Activated naive CD4-positive, alpha-beta T cell treated with anti-CD3 and anti-CD28 coated beads for 36 hours (primary cell): ENCODE results near the gene AKR7A3. TPM values are rescaled to one million over a fixed set of nuclear protein-coding genes. Genes with fewer than 3 reads are reported as not detected.
A peak's percentile ranks its signal among the peaks of the same experiment; 100 is the strongest.

Experiments
- CTCF ChIA-PET: fragments of 350-600 bp; sonication (Branson Sonifier 250); formaldehyde crosslinking; loops from one replicate; lab custom pipeline; 2021; ENCODE audit warnings: antibody characterized with exemption; lab: Charles Lee
- DNase-seq: peaks from one replicate; pipeline ENCODE4 v3.0.0-alpha.2; 2020
- H3K27ac Mint-ChIP-seq: one replicate; pipeline ENCODE4 v1.8.0; 2021; ENCODE audit warnings: mild to moderate bottlenecking, mixed read lengths
- H3K27me3 Mint-ChIP-seq: one replicate; pipeline ENCODE4 v1.8.0; 2021; ENCODE audit warnings: low read depth, mixed read lengths
- H3K36me3 Mint-ChIP-seq: one replicate; pipeline ENCODE4 v1.8.0; 2021; ENCODE audit warnings: low read depth, mixed read lengths
- H3K4me1 Mint-ChIP-seq: one replicate; pipeline ENCODE4 v1.8.0; 2021; ENCODE audit warnings: low read depth, mixed read lengths
- H3K4me3 Mint-ChIP-seq: one replicate; pipeline ENCODE4 v1.8.0; 2021; ENCODE audit warnings: mild to moderate bottlenecking, moderate library complexity, mixed read lengths
- H3K9me3 Mint-ChIP-seq: one replicate; pipeline ENCODE4 v1.8.0; 2021; ENCODE audit warnings: mixed read lengths
- intact Hi-C: fragments of 100-400 bp; cut with micrococcal nuclease; formaldehyde crosslinking; loops from one replicate; pipeline ENCODE4 v1.15.1; 2023
- total RNA-seq, 2 experiments: library from RNA; stranded (reverse); gene quantifications; one replicate each; pipeline ENCODE4 v1.2.3, GENCODE V29; 2021

Gene AKR7A3
- total RNA-seq, 2 experiments from 2014 or later: 0.19 to 0.22 TPM

GRCh38 chr1:19313961-19314882 is 25.7 kb upstream of the AKR7A3 start:
- CTCF ChIA-PET: interaction anchor here (1.2 kb wide), 1 partner anchor 337 kb away, joined by 3 read pairs; no protein-coding TSS in a partner anchor
- peaks cover 25% of the 10 kb centered on the region for H3K4me1 Mint-ChIP-seq
- H3K27ac Mint-ChIP-seq: no peak overlapping the region
- H3K27me3 Mint-ChIP-seq: no peaks in the 10 kb centered on the region
- intact Hi-C loops: no loop called here
- H3K36me3 Mint-ChIP-seq: no peaks in the 10 kb centered on the region
- no peak for DNase-seq
- H3K9me3 Mint-ChIP-seq: no peaks in the 10 kb centered on the region
- H3K4me3 Mint-ChIP-seq: no peak overlapping the region

DNA sequence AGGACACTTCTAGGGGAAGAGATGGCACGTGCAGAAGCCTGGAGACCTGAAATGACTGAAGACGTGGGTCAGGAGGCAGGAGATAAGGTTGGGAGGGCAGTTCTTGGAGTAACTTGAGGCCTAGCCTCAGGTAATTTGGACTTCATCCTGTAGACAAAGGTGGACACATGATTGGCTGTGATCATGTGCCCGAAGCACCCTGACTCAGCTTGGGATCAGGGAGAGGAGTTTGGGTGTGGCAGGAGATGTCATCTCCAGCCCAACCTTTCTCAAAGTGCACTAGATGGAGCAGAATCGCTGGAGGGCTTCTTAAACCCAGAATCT is 25.0 kb upstream of the AKR7A3 start:
- Mint-ChIP-seq H3K4me3 (no peak overlapping the region), H3K4me1 (peaks cover 25% of the 10 kb centered on the region), H3K27ac (no peak overlapping the region), H3K36me3 (no peaks in the 10 kb centered on the region), H3K27me3 (no peaks in the 10 kb centered on the region), H3K9me3 (no peaks in the 10 kb centered on the region)
- CTCF ChIA-PET: interaction anchor here (1.0 to 1.2 kb wide), 2 partner anchors 337 to 340 kb away, joined by 3 read pairs; no protein-coding TSS in a partner anchor
- DNase-seq: no peak
- intact Hi-C loops: no loop called here

DNA sequence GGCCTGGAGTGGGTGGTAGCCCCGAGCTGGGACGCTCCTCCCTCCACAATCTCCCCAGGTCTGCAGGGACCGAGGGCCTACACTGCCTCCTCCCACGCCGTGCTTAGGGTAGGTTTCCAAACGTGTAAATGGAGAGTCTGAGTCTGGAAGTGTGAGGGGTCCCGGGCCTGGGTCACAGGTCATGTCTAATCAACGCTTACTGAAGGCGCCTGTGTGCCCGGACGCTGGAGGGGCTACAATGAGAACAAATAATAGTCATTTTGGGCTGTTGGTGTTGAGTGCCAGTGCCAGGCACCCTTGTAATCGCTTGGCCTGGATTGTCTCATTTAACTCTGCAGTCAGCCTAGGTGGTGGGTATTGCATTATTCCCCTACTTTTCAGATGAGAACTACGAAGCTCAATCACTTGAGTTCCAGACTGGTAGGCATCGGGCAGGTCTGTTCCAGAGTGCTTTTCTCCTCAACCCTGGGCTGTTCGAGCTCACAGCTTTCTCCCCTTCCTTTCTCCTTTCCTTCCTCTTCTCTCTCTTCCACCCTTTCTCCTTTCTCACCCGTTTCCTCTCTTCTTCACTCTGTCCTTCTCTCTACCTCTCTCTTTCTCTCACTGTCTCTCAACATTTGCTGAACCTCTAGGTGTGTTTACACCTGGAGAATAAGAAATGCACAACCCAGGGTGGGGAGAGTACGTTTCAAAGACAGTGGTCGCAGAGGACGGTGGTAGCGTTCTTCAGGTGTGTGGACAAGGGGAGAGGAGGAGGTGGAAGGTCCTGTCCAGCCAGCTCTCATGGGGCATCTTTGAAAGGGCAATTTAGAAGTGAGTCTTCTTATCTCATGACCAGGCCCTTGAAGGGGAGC is 24.4 kb upstream of the AKR7A3 start:
- Mint-ChIP-seq H3K4me1 (peaks cover 25% of the 10 kb centered on the region), H3K9me3 (no peaks in the 10 kb centered on the region), H3K27ac (no peak overlapping the region), H3K36me3 (no peaks in the 10 kb centered on the region), H3K27me3 (no peaks in the 10 kb centered on the region), H3K4me3 (peak overlapping the region; percentile 74)
- DNase-seq: no peak
- CTCF ChIA-PET: interaction anchor here (1.0 to 1.2 kb wide), 2 partner anchors 338 to 341 kb away, joined by 3 read pairs; no protein-coding TSS in a partner anchor
- intact Hi-C loops: loop anchor here (1.0 kb wide), 1 partner anchor 283 kb away; a partner anchor contains a TSS

GRCh38 chr1:19311931-19312781 is 23.6 kb upstream of the AKR7A3 start, which contains the start of the genes AKR7A2 and SLC66A1:
TSS of gene AKR7A2 (minus strand) at chr1:19312144. CDS start at chr1:19312124, 20 bp downstream.
TSS of gene SLC66A1 (plus strand) at chr1:19312326. CDS start at chr1:19317678, 5,352 bp downstream.
- H3K27me3 Mint-ChIP-seq: no peaks in the 10 kb centered on the region
- peak; percentile 86 for DNase-seq
- H3K4me1 Mint-ChIP-seq: peaks cover 25% of the 10 kb centered on the region
- no peaks in the 10 kb centered on the region for H3K9me3 Mint-ChIP-seq
- peak within 1 kb of the TSS; percentile 83 for H3K4me3 Mint-ChIP-seq
- H3K27ac Mint-ChIP-seq: no peak within 1 kb of the TSS
- peaks cover 4% of the 10 kb centered on the region for H3K36me3 Mint-ChIP-seq
- CTCF ChIA-PET: interaction anchor here (1.0 kb wide), 1 partner anchor 342 kb away, joined by 3 read pairs; no protein-coding TSS in a partner anchor
- intact Hi-C loops: loop anchor here (1.0 kb wide), 1 partner anchor 284 kb away; a partner anchor contains a TSS

DNA sequence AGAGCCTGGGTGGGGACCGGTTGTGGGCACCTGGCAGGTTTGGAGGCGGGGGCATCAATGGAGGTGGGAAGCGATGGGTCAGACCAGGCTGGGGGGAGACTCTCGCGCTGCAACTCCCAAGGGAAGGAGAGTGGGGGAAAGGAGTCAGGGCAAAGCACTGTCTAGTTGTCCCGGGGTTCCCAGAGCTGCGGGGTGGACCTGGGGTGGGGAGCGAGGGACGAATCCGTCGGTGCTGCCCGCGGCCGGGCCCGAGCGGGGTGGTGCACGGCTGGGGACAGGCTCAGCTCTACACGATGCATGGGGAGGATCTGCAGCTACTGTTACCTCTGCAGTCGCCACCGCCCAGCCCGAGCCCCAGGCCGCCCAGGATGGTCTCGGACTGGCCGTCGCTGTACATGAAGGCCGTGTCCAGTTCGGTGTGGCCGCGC is 22.9 kb upstream of the AKR7A3 start:
- H3K27ac Mint-ChIP-seq: no peak overlapping the region
- H3K27me3 Mint-ChIP-seq: no peaks in the 10 kb centered on the region
- DNase-seq: peak; percentile 27
- peaks cover 4% of the 10 kb centered on the region for H3K36me3 Mint-ChIP-seq
- intact Hi-C loops: no loop called here
- H3K9me3 Mint-ChIP-seq: no peaks in the 10 kb centered on the region
- H3K4me1 Mint-ChIP-seq: peaks cover 25% of the 10 kb centered on the region
- CTCF ChIA-PET: interaction anchor here (0.7 kb wide), 1 partner anchor 47 kb away, joined by 3 read pairs; no protein-coding TSS in a partner anchor
- H3K4me3 Mint-ChIP-seq: peak overlapping the region; percentile 83

DNA sequence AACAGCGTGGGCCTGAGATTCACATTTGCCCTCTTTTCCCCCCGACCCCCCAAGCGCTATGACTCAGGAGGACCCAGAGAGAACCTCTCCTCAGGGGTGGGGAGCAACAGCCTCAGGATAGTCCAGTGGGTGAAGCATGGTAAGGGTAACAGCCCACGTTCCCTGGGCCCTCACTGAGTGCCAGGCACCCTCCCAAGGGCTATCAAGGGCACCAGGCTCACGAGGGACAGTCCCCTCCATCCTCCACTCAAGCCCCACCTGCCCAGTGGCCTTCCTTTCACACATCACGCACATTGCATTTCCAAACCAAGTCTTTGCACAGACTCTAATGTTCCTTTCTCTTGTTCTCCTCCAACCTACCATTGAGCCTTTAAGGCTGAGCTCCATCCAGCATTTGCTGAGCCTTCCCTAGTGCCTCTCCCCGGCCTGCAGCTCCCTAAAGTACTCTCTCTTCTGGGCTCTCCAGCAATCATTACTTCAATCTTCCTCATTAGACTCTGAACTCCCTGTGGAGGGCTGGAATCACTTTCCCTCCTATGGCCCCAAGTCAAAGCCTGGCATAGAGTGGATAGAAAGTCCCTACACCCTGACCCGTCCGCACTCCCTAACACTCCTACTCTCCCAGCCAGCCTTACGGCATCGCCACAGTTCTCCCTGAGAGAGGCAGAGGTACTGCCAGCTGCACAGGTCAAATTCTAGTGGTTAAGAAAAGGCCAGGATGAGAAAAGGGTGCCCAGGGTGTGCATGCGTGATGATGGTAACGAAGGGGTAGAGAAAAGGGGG is 22.3 kb upstream of the AKR7A3 start:
- Mint-ChIP-seq H3K36me3 (peaks cover 4% of the 10 kb centered on the region), H3K4me1 (peaks cover 22% of the 10 kb centered on the region), H3K9me3 (no peaks in the 10 kb centered on the region), H3K27me3 (no peaks in the 10 kb centered on the region), H3K27ac (no peak overlapping the region), H3K4me3 (peak overlapping the region; percentile 83)
- CTCF ChIA-PET: interaction anchor here (0.6 to 1.3 kb wide), 3 partner anchors 46 to 398 kb away, joined by 3 to 4 read pairs (median 3); no protein-coding TSS in a partner anchor
- no peak for DNase-seq
- intact Hi-C loops: no loop called here

DNA sequence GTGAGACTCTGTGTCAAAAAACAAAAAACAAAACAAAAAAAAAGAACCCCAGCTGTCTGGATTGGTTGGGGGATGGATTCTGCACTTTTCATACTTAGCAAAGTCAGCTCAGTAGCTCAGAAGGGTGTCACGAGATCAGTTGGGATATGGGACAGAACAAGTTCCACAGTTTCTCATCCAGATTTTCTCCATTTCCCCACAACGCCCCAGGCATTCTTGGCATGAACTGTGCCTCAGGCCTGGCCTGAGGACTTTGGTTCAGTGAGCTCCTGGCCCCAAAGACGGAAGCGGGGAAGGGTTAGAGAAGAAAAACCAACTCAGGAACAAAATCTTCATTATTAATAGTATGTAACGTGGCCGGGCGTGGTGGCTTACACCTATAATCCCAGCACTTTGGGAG is 21.5 kb upstream of the AKR7A3 start:
- Mint-ChIP-seq H3K27ac (no peak overlapping the region), H3K27me3 (no peaks in the 10 kb centered on the region), H3K9me3 (no peaks in the 10 kb centered on the region), H3K4me1 (peaks cover 17% of the 10 kb centered on the region), H3K4me3 (no peak overlapping the region), H3K36me3 (peaks cover 8% of the 10 kb centered on the region)
- intact Hi-C loops: no loop called here
- no peak for DNase-seq
- CTCF ChIA-PET: interaction anchor here (0.6 to 1.3 kb wide), 2 partner anchors 37 to 397 kb away, joined by 3 read pairs; no protein-coding TSS in a partner anchor

DNA sequence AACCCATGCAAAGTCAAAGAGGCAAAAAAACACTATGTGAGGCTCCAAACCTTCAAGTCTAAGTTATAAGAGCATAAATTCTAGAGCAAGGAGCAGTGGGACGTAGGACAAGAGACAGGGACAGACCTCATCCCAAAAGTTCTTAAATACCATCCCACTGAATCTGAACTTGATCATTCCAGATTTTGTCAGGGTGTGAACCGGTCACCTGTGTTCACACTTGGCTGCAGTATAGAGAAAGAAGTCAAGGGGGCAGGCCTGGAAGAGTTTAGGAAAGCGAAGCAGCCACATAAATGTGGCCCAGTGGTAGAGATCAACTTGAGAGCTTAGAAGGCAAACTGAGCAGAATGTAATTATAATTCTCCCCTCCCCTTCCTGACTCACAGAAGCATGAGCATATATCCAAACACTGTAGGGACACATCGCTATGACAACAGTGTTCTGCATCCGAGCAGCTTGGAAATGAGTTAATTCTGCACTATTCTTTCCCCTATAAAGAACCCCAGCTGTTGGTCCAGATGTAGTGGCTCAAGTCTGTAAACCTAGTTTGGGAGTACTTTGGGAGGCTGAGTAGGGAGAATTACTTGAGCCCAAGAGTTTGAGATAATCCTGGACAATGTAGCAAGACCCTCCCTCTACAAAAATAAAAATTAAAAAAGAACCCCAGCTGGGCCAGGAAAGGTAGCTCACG is 20.7 kb upstream of the AKR7A3 start:
- Mint-ChIP-seq H3K4me1 (peaks cover 17% of the 10 kb centered on the region), H3K4me3 (no peak overlapping the region), H3K27ac (no peak overlapping the region), H3K9me3 (no peaks in the 10 kb centered on the region), H3K27me3 (no peaks in the 10 kb centered on the region), H3K36me3 (peaks cover 12% of the 10 kb centered on the region)
- DNase-seq: no peak
- CTCF ChIA-PET: interaction anchor here (0.6 kb wide), 1 partner anchor 37 kb away, joined by 3 read pairs; no protein-coding TSS in a partner anchor
- intact Hi-C loops: no loop called here

DNA sequence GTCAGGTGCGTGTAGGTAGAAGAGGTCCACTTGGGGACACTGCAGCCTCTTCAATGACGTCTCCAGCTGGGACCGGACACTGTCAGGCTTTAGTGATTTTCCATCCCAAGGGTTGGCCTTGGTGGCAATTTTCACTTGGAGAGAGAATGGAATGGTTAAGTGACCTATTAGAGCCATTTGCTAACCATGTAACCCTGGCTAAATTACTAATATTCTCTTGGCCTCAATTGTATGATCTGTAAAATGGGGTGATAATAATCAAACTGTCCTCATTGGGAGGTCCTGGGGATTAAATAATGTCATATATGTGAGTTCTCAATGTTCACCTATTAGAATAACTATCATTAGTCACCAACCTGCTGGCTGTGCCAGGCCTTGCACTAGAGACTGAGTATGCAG is 19.9 kb upstream of the AKR7A3 start:
- no peak for DNase-seq
- CTCF ChIA-PET: no interaction called here
- no peaks in the 10 kb centered on the region for H3K27me3 Mint-ChIP-seq
- H3K36me3 Mint-ChIP-seq: peaks cover 15% of the 10 kb centered on the region
- no peak overlapping the region for H3K27ac Mint-ChIP-seq
- peaks cover 17% of the 10 kb centered on the region for H3K4me1 Mint-ChIP-seq
- intact Hi-C loops: no loop called here
- H3K9me3 Mint-ChIP-seq: no peaks in the 10 kb centered on the region
- no peak overlapping the region for H3K4me3 Mint-ChIP-seq

DNA sequence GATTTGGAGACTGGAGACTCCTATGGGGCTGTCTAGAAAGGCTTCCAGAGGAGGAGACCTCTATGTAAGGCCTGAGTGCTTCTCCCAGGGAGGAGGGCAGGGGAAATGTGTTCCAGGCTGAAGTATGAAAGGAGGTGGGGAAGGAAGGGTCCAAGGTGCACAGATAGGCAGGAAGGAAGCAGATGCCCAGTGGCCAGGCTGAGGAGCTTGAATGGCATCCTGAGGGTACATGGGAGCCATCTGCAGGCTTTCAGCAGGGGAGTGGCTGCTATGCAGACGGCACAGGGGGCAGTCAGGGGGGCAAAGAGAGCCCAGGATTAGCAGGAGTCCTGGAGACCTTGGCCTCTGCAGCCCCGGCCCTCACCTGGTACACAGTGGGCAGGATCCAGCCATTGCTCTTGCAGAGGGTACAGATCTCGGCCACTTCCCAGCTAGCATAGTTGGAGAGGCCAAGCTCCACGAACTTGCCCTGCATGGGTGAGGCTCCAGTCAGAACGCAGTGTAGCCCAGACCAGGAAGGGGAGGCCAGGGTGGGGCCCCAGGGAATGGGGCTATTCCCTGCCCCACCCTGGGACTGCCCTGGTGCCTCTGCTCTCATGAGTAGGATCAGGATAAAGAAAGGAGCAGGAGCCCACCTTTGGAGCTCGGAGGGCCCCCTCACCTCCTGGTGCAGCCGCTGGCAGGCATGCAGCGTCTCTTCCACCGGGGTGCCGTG is 19.4 kb upstream of the AKR7A3 start:
- Mint-ChIP-seq H3K27me3 (no peaks in the 10 kb centered on the region), H3K4me1 (peaks cover 12% of the 10 kb centered on the region), H3K27ac (no peak overlapping the region), H3K4me3 (no peak overlapping the region), H3K36me3 (peaks cover 18% of the 10 kb centered on the region), H3K9me3 (no peaks in the 10 kb centered on the region)
- intact Hi-C loops: no loop called here
- CTCF ChIA-PET: no interaction called here
- DNase-seq: no peak
